AG04450 (cell line): ENCODE results near the gene BAZ1A. TPM values are rescaled to one million over a fixed set of nuclear protein-coding genes. Genes with fewer than 3 reads are reported as not detected.

Experiments
- CTCF ChIA-PET: fragments of 300-600, 350-600 bp; formaldehyde crosslinking; extraction: SDS; loops from one replicate; lab custom pipeline; 2022; ENCODE audit warnings: antibody characterized with exemption, inconsistent platforms; lab: Charles Lee
- POLR2A ChIA-PET: fragments of 350-600 bp; formaldehyde crosslinking; extraction: SDS; loops from one replicate; lab custom pipeline; 2021; ENCODE audit warnings: antibody characterized with exemption, inconsistent platforms; lab: Yijun Ruan, JAX
- DNase-seq: peaks from one replicate; pipeline ENCODE4 v3.0.0-alpha.2; 2011; ENCODE audit warnings: low read depth, low spot score
- H3K27ac ChIP-seq: one replicate; pipeline ENCODE4 v1.5.1; 2012; ENCODE audit warnings: low read depth, low read length, control low read depth
- H3K27me3 ChIP-seq: one replicate; pipeline ENCODE4 v1.6.0; 2012; ENCODE audit warnings: low read length; ENCODE audit not compliant: control insufficient read depth, insufficient read depth
- H3K4me3 ChIP-seq: 2 replicates; pipeline ENCODE4 v1.5.1; 2011; ENCODE audit warnings: mild to moderate bottlenecking, low read depth, low read length, control low read depth
- H3K9me3 ChIP-seq: 2 replicates; pipeline ENCODE4 v1.5.1; 2012; ENCODE audit warnings: low read length; ENCODE audit not compliant: control insufficient read depth, insufficient read depth
- polyA plus RNA-seq: library from polyadenylated mRNA; depleted of rRNA; stranded (reverse); fragments of >200 nt; gene quantifications from 2 replicates; pipeline ENCODE4 v1.2.3, GENCODE V29; 2011
- TF ChIP-seq, protein P1 (sequence below): IDR thresholded peaks from 2 replicates; pipeline ENCODE4 v1.5.1; 2011; ENCODE audit warnings: low read depth, low read length, control low read depth, inconsistent platforms

The BAZ1A gene
- polyA plus RNA-seq, 1 experiment: 31.5 TPM

GRCh38 chr14:34863844-34864243, 11.3 kb downstream of the BAZ1A start:
- DNase-seq: no peak
- ChIA-PET POLR2A (no interaction called here), CTCF (no interaction called here)
- Histone ChIP-seq H3K4me3 (no peak overlapping the region), H3K27me3 (no peaks in the 10 kb centered on the region), H3K9me3 (no peaks in the 10 kb centered on the region), H3K27ac (no peak overlapping the region)
- TF ChIP-seq, protein P1, sequence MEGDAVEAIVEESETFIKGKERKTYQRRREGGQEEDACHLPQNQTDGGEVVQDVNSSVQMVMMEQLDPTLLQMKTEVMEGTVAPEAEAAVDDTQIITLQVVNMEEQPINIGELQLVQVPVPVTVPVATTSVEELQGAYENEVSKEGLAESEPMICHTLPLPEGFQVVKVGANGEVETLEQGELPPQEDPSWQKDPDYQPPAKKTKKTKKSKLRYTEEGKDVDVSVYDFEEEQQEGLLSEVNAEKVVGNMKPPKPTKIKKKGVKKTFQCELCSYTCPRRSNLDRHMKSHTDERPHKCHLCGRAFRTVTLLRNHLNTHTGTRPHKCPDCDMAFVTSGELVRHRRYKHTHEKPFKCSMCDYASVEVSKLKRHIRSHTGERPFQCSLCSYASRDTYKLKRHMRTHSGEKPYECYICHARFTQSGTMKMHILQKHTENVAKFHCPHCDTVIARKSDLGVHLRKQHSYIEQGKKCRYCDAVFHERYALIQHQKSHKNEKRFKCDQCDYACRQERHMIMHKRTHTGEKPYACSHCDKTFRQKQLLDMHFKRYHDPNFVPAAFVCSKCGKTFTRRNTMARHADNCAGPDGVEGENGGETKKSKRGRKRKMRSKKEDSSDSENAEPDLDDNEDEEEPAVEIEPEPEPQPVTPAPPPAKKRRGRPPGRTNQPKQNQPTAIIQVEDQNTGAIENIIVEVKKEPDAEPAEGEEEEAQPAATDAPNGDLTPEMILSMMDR: no peak

- Histone ChIP-seq H3K9me3 (no peaks in the 10 kb centered on the region), H3K4me3 (no peak overlapping the region), H3K27me3 (no peaks in the 10 kb centered on the region), H3K27ac (no peak overlapping the region)
- POLR2A ChIA-PET: no interaction called here
- no peak for DNase-seq
- TF ChIP-seq, protein P1: no peak
- CTCF ChIA-PET: no interaction called here
These were observed 16.4 kb downstream of the BAZ1A start for GRCh38 chr14:34858765-34859164.

DNA sequence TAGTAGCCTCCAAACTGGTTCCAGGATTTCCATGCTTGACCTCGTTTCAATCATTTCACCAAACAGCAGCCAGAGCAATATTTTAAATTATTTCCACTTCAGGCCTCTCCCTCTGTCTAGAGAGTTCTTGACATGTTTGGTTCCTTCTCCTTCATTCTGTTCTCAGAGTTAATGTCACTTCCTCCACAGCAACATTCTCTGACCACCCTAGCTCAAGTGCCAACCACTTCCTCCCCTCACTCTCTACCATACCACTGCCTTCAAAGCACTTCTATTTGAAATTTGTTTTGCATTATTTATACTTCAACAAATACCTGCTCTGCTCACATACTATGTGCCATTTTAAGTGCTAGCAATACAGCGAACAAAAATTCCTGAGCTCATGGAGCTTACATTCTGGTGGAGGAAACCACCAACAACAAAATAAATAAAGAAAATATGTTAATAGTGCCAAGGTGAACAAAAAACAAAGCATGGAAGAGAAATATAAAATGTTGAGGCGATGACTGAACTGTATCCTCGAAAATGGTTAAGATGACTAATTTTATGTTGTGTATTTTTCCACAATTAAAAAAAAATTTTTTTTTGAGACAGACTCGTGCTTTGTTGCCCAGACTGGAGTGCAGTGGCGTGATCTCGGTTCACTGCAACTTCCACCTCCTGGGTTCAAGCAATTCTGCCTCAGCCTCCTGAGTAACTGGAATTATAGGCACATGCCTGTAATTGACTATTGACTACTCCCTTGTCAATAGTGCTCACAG, 17.3 kb downstream of the BAZ1A start:
- Histone ChIP-seq H3K4me3 (no peak overlapping the region), H3K27ac (no peak overlapping the region), H3K27me3 (no peaks in the 10 kb centered on the region), H3K9me3 (no peaks in the 10 kb centered on the region)
- ChIA-PET CTCF (interaction anchor here (0.6 kb wide), 1 partner anchor 151 kb away, joined by 4 read pairs; no protein-coding TSS in a partner anchor), POLR2A (no interaction called here)
- TF ChIP-seq, protein P1: no peak
- no peak for DNase-seq

DNA sequence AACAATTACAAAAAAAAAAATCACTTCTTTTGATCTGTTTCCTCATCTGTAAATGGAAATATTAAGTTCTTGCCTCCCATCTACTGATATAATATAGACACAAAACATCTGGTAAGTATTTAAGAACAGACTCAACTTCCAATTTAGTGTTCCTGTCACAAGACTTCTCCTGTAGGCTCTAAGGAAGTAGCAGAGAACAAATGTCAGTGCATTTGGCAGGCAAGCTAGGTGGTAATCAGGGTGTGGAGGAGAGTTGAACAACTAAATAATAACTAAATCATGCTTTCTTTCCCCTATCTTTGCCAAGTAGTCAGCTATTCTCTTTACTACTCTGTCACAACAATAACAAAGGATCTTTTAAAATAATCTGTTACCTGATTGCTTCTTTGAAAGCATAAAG, 22.1 kb downstream of the BAZ1A start:
- POLR2A ChIA-PET: no interaction called here
- CTCF ChIA-PET: no interaction called here
- DNase-seq: no peak

DNA sequence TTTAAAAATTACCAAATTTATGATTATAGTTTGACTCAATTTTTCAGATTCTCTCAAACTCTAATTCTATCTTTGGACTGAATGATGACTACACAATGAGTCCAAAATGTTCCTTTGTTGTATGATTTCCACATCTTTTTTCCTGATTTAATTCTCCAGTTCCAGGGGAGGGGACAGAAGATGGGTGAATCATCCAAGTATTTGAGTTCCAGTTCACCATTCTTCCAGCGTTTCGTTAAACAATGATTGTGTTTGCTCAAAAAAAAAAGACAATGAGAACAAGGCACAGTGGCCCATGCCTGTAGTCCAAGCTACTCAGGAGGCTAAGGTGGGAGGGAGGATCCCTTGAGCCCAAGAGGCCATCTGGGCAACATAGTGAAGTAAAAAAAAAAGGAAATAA, 23.8 kb downstream of the BAZ1A start:
- Histone ChIP-seq H3K4me3 (no peak overlapping the region), H3K9me3 (no peaks in the 10 kb centered on the region), H3K27me3 (no peaks in the 10 kb centered on the region), H3K27ac (no peak overlapping the region)
- TF ChIP-seq, protein P1: no peak
- ChIA-PET POLR2A (interaction anchor here (0.6 kb wide), 1 partner anchor 19 kb away, joined by 3 read pairs; no protein-coding TSS in a partner anchor), CTCF (interaction anchor here (0.6 kb wide), 1 partner anchor 37 kb away, joined by 4 read pairs; no protein-coding TSS in a partner anchor)
- DNase-seq: no peak

More for the DNA sequence above, 22.1 kb downstream of the BAZ1A start:
- Histone ChIP-seq H3K27ac (no peak overlapping the region), H3K27me3 (no peaks in the 10 kb centered on the region), H3K4me3 (no peak overlapping the region), H3K9me3 (no peaks in the 10 kb centered on the region)
- TF ChIP-seq, protein P1: no peak
